ENCODE results near the gene PPIL6.

Gene PPIL6

DNA sequence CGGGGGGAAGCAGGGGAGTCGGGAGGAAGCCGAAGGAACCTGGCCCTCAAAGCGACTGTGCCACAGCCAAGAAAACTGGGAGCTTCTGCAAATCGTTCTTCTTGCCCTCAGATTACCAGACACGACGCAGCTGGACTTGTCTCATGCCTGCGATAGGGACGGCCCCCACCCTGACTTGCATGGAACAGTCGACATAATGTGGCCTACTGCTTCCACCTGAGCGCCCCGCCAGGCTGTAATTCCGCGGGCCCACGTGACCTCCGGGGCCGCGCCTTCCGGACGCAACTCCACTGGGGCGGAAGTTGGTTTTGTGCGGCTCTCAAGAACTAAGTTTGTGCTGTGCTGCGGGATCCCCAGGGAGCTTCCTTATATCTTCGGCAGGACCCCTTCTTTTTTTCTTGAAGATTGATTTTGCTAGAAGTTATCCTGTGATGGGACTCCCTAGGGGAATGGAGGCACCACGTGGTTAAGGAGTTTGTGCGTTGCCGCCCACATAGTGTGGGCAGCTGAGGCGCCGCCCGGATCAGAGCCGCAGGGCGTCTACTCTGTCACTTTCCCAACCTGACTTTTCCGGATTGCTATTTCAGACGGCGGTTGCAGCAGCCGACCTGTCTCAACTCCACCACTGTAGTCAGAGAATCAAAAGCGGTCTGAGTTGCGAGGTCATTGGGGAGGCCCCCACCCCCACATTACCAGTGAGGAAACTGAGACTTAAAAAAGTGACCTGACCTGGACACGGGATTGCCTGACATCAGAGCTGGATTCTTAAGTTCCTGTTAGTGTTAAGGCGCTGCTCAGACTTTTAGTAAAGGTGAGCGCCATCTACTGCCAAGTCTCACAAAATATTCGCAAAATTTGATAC, 57.6 kb downstream of the PPIL6 start:
- TF ChIP-seq, protein P1, sequence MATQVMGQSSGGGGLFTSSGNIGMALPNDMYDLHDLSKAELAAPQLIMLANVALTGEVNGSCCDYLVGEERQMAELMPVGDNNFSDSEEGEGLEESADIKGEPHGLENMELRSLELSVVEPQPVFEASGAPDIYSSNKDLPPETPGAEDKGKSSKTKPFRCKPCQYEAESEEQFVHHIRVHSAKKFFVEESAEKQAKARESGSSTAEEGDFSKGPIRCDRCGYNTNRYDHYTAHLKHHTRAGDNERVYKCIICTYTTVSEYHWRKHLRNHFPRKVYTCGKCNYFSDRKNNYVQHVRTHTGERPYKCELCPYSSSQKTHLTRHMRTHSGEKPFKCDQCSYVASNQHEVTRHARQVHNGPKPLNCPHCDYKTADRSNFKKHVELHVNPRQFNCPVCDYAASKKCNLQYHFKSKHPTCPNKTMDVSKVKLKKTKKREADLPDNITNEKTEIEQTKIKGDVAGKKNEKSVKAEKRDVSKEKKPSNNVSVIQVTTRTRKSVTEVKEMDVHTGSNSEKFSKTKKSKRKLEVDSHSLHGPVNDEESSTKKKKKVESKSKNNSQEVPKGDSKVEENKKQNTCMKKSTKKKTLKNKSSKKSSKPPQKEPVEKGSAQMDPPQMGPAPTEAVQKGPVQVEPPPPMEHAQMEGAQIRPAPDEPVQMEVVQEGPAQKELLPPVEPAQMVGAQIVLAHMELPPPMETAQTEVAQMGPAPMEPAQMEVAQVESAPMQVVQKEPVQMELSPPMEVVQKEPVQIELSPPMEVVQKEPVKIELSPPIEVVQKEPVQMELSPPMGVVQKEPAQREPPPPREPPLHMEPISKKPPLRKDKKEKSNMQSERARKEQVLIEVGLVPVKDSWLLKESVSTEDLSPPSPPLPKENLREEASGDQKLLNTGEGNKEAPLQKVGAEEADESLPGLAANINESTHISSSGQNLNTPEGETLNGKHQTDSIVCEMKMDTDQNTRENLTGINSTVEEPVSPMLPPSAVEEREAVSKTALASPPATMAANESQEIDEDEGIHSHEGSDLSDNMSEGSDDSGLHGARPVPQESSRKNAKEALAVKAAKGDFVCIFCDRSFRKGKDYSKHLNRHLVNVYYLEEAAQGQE (IDR thresholded peaks at IDR 0.05; ENCODE audit: low read depth), result no peak
- TF ChIP-seq FOXM1 (IDR thresholded peaks at IDR 0.05; ENCODE audit: borderline replicate concordance, low read depth) (peak; percentile 54; the same call in 1 of the 2 replicates), NFIC (IDR thresholded peaks at IDR 0.05) (peak; percentile 32; the same call in 1 of the 2 replicates), TCF12 (IDR thresholded peaks at IDR 0.05; ENCODE audit: low read depth) (peak; percentile 33; the same call in 1 of the 2 replicates), EP300 (IDR thresholded peaks at IDR 0.05; ENCODE audit: borderline replicate concordance) (peak; percentile 48; the same call in 1 of the 2 replicates), RAD21 (IDR thresholded peaks at IDR 0.05; ENCODE audit: low read depth) (peak; percentile 66), TEAD4 (IDR thresholded peaks at IDR 0.05) (no peak; the same call in 1 of the 2 replicates), CEBPB (IDR thresholded peaks at IDR 0.05) (no peak), YY1 (IDR thresholded peaks at IDR 0.05; ENCODE audit: low read depth) (no peak; the same call in 1 of the 2 replicates), ZBTB7A (IDR thresholded peaks at IDR 0.05; ENCODE audit: low read depth) (no peak), EGR1 (IDR thresholded peaks at IDR 0.05) (peak; percentile 95), TAF1 (IDR thresholded peaks at IDR 0.05; ENCODE audit: low read depth) (0 out of 2 replicates have a peak, but pooled peaks have one; percentile 40)
- TF ChIP-seq, protein P2, sequence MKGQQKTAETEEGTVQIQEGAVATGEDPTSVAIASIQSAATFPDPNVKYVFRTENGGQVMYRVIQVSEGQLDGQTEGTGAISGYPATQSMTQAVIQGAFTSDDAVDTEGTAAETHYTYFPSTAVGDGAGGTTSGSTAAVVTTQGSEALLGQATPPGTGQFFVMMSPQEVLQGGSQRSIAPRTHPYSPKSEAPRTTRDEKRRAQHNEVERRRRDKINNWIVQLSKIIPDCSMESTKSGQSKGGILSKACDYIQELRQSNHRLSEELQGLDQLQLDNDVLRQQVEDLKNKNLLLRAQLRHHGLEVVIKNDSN (IDR thresholded peaks at IDR 0.05), result peak; percentile 95
- TF ChIP-seq, protein P3, sequence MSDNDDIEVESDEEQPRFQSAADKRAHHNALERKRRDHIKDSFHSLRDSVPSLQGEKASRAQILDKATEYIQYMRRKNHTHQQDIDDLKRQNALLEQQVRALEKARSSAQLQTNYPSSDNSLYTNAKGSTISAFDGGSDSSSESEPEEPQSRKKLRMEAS (IDR thresholded peaks at IDR 0.05), result peak; percentile 86

DNA sequence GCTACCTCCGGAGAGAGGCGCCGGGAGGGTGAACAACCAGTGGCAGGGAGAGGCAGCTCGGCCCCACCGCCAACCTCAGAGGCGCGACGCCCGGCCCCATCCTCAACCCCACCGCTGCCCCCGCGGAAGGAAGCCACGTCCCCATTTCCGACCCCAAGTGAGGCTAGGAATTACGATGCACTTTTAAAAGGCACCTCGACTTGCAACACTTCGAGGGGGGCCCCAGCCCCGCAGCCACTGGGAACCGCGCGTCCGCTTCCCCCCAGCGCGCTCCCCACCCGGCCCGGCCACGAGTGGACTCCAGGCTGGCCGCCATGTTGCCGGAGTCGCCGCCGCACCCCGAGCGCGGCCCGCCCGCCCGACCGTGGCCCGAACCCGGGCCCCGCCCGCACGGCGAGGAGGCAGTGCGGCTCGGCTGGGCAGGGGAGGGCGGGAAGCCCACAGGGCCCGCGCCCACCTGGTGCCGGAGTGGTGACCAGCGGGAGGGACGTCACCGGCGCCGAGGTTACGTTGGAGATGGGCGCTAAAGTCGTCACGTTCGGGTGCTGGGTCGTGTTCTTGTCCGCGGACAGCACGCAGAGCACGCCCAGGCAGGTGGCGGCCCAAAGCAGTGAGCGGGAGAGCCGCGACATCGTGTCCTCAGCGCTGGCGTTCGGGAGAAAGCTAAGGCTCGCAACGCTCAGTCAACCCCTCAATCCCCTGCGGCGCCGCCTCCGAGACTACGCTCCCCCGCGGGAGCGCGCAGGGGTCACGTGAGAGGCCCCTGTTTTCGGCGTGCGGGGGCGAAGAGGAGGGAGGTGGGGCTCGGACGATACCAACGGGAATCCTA, 58.5 kb downstream of the PPIL6 start, which contains the start of gene CD164:
TSS of gene CD164 (minus strand) at position 721 of the 829 bp plus-strand sequence. CDS start at position 632, 89 bp downstream.
- peak; percentile 59; the same call in 1 of the 2 replicates for TF ChIP-seq CREB1 (IDR thresholded peaks at IDR 0.05; ENCODE audit: low read depth)
- no peak; the same call in 1 of the 2 replicates for TF ChIP-seq TEAD4 (IDR thresholded peaks at IDR 0.05)
- TF ChIP-seq, protein P2 (IDR thresholded peaks at IDR 0.05), result peak; percentile 94
- TF ChIP-seq ZBTB7A (IDR thresholded peaks at IDR 0.05; ENCODE audit: low read depth), result no peak; the same call in 1 of the 2 replicates
- TF ChIP-seq FOXM1 (IDR thresholded peaks at IDR 0.05; ENCODE audit: borderline replicate concordance, low read depth), result peak; percentile 16; the same call in 1 of the 2 replicates
- no peak for TF ChIP-seq RAD21 (IDR thresholded peaks at IDR 0.05; ENCODE audit: low read depth)
- TF ChIP-seq TCF12 (IDR thresholded peaks at IDR 0.05; ENCODE audit: low read depth), result no peak; the same call in 1 of the 2 replicates
- peak; percentile 35 for TF ChIP-seq TAF1 (IDR thresholded peaks at IDR 0.05; ENCODE audit: low read depth)
- TF ChIP-seq NFIC (IDR thresholded peaks at IDR 0.05), result no peak
- peak; percentile 86 for TF ChIP-seq YY1 (IDR thresholded peaks at IDR 0.05; ENCODE audit: low read depth)
- TF ChIP-seq EGR1 (IDR thresholded peaks at IDR 0.05), result peak; percentile 97
- TF ChIP-seq, protein P1 (IDR thresholded peaks at IDR 0.05; ENCODE audit: low read depth), result no peak
- TF ChIP-seq CEBPB (IDR thresholded peaks at IDR 0.05), result no peak
- TF ChIP-seq, protein P3 (IDR thresholded peaks at IDR 0.05), result peak; percentile 68; the same call in 1 of the 2 replicates
- TF ChIP-seq EP300 (IDR thresholded peaks at IDR 0.05; ENCODE audit: borderline replicate concordance), result no peak

DNA sequence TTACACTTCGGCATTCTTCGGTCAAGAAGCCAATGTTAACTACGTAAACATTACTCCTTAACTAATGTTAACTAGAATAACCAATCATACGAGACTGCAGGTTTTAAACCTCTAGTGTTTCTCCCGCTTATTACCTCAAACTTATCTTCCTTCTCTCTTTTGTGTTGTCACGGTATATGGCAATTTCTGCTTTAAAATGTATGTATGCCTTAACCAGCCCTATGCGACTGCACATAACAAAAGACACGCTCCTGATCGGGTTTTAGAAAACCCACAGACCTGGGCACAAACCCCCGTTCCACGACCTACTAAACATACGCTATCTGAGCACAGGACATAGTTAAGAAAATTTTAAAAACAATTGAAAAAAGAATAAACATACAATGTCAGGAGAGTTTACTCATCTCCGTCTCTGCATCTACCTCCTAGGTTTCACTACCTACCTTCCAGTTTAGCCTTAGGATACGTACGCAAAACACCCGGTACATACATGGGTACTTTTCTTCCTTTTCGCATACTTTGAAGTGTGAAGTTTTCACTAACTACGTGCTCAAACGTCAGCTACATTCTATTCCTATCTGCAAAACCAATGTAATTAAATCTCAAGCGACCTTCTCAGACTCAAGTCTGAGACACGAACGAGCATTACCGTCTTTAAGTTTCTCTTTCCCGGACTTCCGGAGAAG, 59.2 kb downstream of the PPIL6 start:
- no peak for TF ChIP-seq NFIC (IDR thresholded peaks at IDR 0.05)
- no peak for TF ChIP-seq TCF12 (IDR thresholded peaks at IDR 0.05; ENCODE audit: low read depth)
- TF ChIP-seq, protein P3 (IDR thresholded peaks at IDR 0.05), result no peak
- no peak for TF ChIP-seq YY1 (IDR thresholded peaks at IDR 0.05; ENCODE audit: low read depth)
- TF ChIP-seq ZBTB7A (IDR thresholded peaks at IDR 0.05; ENCODE audit: low read depth), result no peak

DNA sequence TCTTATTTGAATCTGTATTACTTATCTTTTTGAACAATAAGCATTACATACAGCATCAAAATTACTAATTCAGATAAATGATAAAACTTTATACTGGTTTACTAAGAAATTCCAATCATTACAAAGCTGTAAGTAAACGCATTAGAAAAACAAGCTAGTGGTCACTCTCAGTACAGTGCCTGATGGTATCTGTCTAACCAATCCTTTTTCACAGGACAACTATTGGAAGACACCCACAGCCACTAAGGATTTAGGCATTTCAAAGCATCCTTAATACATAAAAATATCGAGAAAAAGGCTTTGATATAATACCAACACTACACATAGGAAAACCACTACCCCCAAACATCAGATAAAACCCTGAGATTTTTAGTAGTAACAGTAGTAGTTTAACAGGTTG, 60.7 kb downstream of the PPIL6 start:
- TF ChIP-seq TCF12 (IDR thresholded peaks at IDR 0.05; ENCODE audit: low read depth) (no peak), NFIC (IDR thresholded peaks at IDR 0.05) (no peak), EP300 (IDR thresholded peaks at IDR 0.05; ENCODE audit: borderline replicate concordance) (no peak), ZBTB7A (IDR thresholded peaks at IDR 0.05; ENCODE audit: low read depth) (no peak)
- TF ChIP-seq, protein P2 (IDR thresholded peaks at IDR 0.05), result no peak

All from Ishikawa (cell line).